Measurements from ENCODE around the gene PRKACA.
"Not testable (repeated sequence)": the region's sequence is repeated elsewhere in the genome, so short reads cannot be mapped to it uniquely, and the experiment has no call there.

The PRKACA gene

GRCh38 chr19:14063105-14063504 is 54.5 kb downstream of the PRKACA start:
- no peak for DNase-seq

DNA sequence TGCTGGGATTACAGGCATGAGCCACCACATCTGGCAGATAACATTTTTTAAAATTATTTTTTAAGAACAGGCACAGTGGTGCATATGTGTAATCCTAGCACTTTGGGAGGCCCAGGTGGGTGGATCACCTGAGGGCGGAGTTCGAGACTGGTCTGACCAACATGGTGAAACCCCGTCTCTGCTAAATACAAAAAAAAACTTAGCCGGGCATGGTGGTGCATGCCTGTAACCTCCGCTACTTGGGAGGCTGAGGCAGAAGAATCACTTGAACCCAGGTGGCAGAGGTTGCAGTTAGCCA is 55.1 kb downstream of the PRKACA start:
- no peak for DNase-seq

DNA sequence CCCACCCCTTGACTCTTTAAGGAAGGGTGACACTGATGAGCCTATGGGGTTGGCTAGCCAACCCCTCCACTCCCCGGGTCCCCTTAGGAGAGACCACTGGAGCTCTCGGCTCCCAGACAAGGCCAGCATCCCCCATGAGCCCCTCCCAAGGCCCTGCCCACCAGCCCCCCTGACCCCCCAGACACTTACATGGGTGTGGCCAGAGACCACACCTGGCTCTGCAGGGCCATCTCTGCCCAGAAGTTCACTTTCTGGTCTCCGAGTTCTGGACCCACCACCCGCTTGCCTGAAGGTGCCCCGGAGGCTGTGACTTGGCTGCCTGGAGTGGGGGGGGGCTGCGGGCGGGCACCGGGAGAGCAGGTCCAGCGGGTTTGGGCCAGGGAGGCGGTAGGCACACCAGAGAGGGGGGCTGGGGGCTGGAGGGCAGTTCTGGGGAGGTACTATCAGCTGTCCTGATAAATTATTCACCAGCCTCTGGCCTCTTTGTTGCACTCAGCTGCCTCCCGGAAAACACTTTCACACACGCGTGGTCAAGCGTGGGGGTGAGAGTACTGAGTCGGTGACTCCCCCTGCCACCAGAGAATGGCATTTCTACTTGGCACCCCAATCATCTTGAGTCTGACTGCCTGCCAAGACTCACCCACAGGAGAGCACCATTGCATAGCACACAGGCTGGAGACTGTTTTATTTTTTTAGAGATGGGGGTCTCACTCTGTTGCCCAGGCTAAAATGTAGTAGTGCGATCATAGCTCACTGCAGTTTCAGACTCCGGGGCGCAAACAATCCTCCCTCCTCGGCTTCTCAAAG is 55.6 kb downstream of the PRKACA start, which contains the start of gene PALM3:
TSS of gene PALM3 (minus strand) at position 326 of the 807 bp plus-strand sequence. CDS start at position 230, 96 bp downstream.
- no peak for DNase-seq

- no peak for DNase-seq
Measured at GRCh38 chr19:14061081-14061749, 56.3 kb downstream of the PRKACA start.

DNA sequence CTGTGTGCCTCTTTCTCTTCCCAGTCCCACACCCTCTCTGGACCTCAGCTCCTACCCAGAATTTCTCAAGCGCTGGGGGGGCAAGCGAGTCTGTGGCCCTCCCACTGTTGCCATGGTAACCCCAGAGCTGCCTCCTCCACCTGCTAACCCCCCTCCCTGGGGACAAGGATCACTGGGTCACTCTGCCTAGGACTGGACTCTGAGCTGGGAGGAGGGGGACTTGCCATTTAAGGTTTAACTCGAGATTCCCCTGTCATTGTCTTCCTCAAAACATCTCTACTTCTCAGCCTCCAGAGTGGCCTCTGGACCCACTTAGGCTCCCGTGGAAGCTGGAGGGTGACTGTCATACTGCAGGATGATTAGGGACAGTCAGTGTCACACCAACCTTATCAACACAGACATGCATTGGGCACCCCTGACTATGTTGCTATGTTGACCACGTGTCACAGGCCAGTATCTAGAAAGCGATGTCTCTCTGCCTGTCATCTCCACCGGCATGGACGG is 57.9 kb downstream of the PRKACA start:
- DNase-seq: no peak

DNA sequence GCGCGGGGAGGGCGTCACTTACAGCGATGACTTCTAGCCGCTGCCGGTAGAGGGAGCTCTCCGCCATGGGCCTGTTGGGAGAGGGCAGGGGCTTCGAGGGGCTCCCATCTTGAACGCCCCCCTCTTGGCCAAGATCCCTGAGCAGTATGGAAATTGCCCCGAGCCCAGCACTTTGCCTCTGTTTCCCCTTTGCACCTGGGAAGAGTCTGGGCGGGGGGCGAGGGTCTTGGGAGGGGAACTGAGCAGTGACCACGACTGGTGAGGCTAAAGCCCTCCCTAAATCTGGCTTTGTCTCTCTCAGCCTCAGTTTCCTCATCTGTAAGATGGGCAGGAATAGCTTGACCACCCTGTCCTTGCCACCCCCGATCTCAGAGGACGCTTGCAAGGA is 58.5 kb downstream of the PRKACA start:
- peak; percentile 43 for DNase-seq

GRCh38 chr19:14058182-14059092 is 59.1 kb downstream of the PRKACA start:
- DNase-seq: no peak

DNA sequence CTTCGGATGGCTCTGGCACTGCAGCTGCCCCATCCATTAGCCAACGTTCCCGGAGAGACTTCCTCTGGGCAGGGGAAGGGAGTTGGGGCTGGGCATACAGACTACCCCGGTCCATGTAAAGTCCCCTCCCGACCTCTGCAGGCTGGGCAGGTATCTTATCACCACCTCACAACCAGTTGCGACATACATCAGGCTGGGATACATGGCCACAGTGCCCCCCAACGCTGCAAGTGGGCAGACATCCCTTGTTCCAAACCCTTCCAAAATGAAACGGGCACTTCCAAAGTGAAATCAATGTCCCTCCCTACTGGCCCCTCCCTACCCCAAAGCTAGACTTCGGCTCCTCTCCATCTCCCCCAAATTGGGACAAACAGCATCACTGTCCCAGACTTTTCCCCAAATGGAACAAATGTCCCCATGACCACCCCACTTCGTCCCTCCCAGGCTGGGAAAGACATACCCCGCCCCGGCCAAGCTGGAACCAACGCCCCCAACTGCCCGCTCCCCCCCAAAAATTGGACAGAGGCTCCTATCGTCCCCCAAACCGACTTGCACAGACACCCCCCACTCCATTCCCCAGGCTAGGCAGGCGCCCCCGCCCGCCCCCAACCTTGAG is 60.7 kb downstream of the PRKACA start:
- DNase-seq: no peak

- no peak for DNase-seq
Measured at GRCh38 chr19:14056069-14056666, 61.4 kb downstream of the PRKACA start.

DNA sequence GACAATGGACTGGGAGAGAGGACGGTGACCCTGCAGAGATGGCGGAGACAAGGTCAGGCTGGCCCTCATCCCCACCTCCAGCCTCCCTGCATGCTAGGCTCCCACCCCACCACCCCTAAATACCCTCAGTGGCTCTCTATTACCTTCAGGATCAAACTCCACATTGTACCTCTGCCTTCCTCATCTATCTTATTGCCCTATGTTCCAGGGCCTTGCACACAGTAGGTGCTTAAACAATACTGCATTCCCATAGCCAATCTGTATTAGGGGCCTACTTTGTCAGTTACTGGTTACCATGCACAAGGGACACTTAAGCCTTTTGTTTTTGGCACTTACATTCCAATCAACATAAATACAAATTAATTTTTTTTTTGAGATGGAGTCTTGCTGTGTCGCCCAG is 62.2 kb downstream of the PRKACA start:
- DNase-seq: no peak

DNA sequence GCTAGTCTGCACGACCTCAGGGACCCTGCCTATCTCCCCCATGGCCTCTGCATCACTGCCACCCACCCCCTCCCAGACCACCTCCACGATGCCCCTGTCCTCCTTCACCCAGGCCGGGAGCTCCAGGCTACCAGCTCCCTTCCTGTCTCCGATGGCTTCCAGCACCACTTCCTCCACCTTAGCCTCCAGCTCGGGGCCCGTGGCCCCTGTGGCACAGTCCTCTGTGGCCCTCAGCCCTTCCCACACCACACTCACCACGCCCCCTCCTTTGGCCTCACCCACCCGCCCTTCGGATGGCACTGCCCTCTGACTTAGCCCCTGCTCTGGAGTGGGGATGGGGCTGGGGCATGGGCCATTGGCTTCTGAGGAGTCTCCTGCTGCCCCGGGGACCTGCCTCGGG is 62.8 kb downstream of the PRKACA start:
- DNase-seq: no peak

- DNase-seq: no peak
Measured at GRCh38 chr19:14054099-14054498, 63.5 kb downstream of the PRKACA start.

DNA sequence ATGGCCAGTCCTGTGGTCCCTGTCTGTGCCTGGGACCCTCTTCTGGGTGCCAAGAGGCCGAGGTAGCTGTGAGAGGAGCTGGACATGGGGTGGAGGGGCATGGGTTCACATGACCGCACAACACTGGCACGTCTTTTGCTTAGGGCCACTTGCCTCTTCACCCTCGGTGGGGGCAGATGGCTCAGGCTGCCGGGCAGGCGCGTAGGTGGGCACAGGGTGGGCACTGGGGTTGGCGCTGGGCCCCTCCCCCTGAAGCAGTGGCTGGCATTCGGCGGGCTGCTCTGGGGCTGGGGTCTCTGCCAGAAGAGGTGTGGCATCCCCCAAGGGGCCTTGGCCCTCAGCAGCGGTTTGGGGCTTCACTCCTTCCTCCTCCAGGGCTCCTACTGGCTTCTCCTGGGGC is 64.1 kb downstream of the PRKACA start:
- DNase-seq: no peak

- no peak for DNase-seq
Measured at GRCh38 chr19:14053032-14053431, 64.5 kb downstream of the PRKACA start.

DNA sequence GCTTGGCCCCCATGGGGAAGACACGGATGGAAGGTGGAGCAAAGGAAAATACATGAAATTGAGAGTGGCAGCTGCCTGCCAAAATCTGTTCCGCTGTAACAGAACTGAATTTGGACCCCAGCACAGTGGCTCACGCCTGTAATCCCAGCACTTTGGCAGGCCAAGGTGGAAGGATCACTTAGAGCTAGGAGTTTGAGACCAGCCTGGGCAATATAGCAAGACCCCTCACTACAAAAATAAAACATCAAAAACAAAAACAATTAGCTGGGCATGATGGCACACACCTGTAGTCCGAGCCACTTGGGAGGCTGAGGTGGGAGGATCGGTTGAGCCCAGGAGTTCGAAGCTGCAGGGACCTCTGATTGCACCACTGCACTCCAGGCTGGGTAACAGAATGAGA is 65.1 kb downstream of the PRKACA start:
- DNase-seq: no peak

GRCh38 chr19:14051980-14052379 is 65.6 kb downstream of the PRKACA start:
- DNase-seq: no peak

DNA sequence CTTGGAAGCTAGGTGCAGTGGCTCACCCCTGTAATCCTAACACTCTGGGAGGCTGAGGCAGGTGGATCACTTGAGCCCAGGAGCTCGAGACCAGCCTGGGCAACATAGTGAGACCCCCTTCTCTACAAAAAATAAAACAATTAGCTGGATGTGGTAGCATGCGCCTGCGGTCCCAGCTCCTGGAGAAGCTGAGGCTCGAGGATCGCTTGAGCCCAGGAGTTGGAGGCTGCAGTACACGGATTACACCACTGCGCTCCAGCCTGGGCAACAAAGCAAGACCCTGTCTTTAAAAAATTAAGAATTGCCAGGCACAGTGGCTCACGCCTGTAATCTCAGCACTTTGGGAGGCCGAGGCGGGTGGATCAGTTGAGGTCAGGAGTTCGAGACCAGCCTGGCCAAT is 66.6 kb downstream of the PRKACA start:
- DNase-seq: not testable (repeated sequence)

GRCh38 chr19:14050512-14050911 is 67.0 kb downstream of the PRKACA start:
- no peak for DNase-seq

- DNase-seq: peak; percentile 67
Measured at GRCh38 chr19:14048443-14049153, 69.0 kb downstream of the PRKACA start.

DNA sequence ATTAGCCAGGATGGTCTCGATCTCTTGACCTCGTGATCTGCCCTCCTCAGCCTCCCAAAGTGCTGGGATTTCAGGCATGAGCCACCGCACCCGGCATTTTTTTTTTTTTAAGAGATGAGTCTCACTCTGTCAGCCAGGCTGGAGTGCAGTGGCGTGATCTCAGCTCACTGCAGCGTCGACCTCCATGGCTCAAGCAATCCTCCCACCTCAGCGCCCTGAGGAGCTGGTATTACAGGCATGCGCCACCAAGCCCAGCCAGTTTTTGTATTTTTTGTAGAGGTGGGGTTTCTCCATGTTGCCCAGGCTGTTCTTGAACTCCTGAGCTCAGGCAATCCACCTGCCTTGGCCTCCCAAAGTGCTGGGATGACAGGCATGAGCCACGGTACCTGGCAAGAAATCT is 69.7 kb downstream of the PRKACA start:
- DNase-seq: not testable (repeated sequence)
